PC-3 (cell line): ENCODE results near the gene CNPY1. TPM values are rescaled to one million over a fixed set of nuclear protein-coding genes. Genes with fewer than 3 reads are reported as not detected.

Experiments used
- ATAC-seq: fragments of 200-7000 bp; cut with Tn5 transposase; 2 replicates; pipeline ENCODE4 v1.9.1; 2020; ENCODE audit warnings: mild to moderate bottlenecking, moderate library complexity
- BruUV-seq: library from RNA; stranded (reverse); fragments of 400-500 nt; replicated peaks from 2 replicates; lab custom pipeline; 2021; lab: Mats Ljungman, UMichigan
- CTCF ChIA-PET: fragments of 300-600 bp; sonication (Branson Sonifier 250); formaldehyde crosslinking; loops from one replicate; lab custom pipeline; 2022; ENCODE audit warnings: antibody characterized with exemption; lab: Charles Lee
- POLR2A ChIA-PET: fragments of 300-600 bp; sonication (Branson Sonifier 250); formaldehyde crosslinking; loops from one replicate; lab custom pipeline; 2022; ENCODE audit warnings: antibody characterized with exemption; ENCODE audit not compliant: unreplicated experiment; lab: Charles Lee
- DNase-seq: peaks from one replicate; pipeline ENCODE4 v3.0.0-alpha.2; 2015
- H2AFZ ChIP-seq: fragments of 300-600 bp; sonication (generic); 2 replicates; pipeline ENCODE4 v1.6.0; 2016; ENCODE audit warnings: antibody characterized with exemption, low read length
- H3F3A ChIP-seq: fragments of 300-600 bp; sonication (generic); one replicate; pipeline ENCODE4 v1.6.0; 2017; ENCODE audit warnings: antibody characterized with exemption, low read length, control low read depth, mild to moderate bottlenecking; ENCODE audit not compliant: unreplicated experiment
- H3K27ac ChIP-seq: fragments of 300-600 bp; sonication (generic); 2 replicates; pipeline ENCODE4 v1.5.1; 2016; ENCODE audit warnings: mild to moderate bottlenecking, low read length
- H3K27me3 ChIP-seq: fragments of 300-600 bp; sonication (generic); 2 replicates; pipeline ENCODE4 v1.6.1; 2016; ENCODE audit warnings: low read length, mixed read lengths
- H3K36me3 ChIP-seq: fragments of 300-600 bp; sonication (generic); 2 replicates; pipeline ENCODE4 v1.6.1; 2016; ENCODE audit warnings: low read depth, mixed run types, low read length, mixed read lengths
- H3K4me1 ChIP-seq: fragments of 300-600 bp; sonication (generic); 2 replicates; pipeline ENCODE4 v1.5.1; 2016; ENCODE audit warnings: low read length; ENCODE audit not compliant: insufficient read depth
- H3K4me2 ChIP-seq: fragments of 300-600 bp; sonication (generic); 2 replicates; pipeline ENCODE4 v1.6.0; 2016; ENCODE audit warnings: low read length
- H3K4me3 ChIP-seq: fragments of 300-600 bp; sonication (generic); 2 replicates; pipeline ENCODE4 v1.5.1; 2016; ENCODE audit warnings: mild to moderate bottlenecking, low read length, mixed read lengths
- H3K79me2 ChIP-seq: fragments of 300-600 bp; sonication (generic); 2 replicates; pipeline ENCODE4 v1.6.1; 2017; ENCODE audit warnings: low read length, mixed read lengths
- H3K9ac ChIP-seq: fragments of 300-600 bp; sonication (generic); 2 replicates; pipeline ENCODE4 v1.6.0; 2016; ENCODE audit warnings: mild to moderate bottlenecking, low read length
- H3K9me2 ChIP-seq: fragments of 300-600 bp; sonication (generic); replicated peaks from 2 replicates; pipeline ENCODE4 v1.6.1; 2016; ENCODE audit warnings: mixed run types, low read length, mixed read lengths
- H3K9me3 ChIP-seq: fragments of 300-600 bp; sonication (generic); 2 replicates; pipeline ENCODE4 v1.6.1; 2016; ENCODE audit warnings: low read length, mixed read lengths
- H4K20me1 ChIP-seq: fragments of 300-600 bp; sonication (generic); 2 replicates; pipeline ENCODE4 v1.6.1; 2016; ENCODE audit warnings: low read length, mixed read lengths
- EZH2 ChIP-seq: fragments of 300-600 bp; sonication (generic); IDR thresholded peaks from one replicate; pipeline ENCODE4 v1.6.1; 2017; ENCODE audit warnings: antibody characterized with exemption, mild to moderate bottlenecking, low read length; ENCODE audit not compliant: unreplicated experiment
- EZH2phosphoT487 ChIP-seq: fragments of 300-600 bp; sonication (generic); IDR thresholded peaks from 2 replicates; pipeline ENCODE4 v1.6.1; 2018; ENCODE audit warnings: mild to moderate bottlenecking, antibody characterized with exemption, low read length, borderline replicate concordance
- intact Hi-C: fragments of 100-400 bp; cut with micrococcal nuclease; formaldehyde crosslinking; loops from 2 replicates; pipeline ENCODE4 v1.9.0; 2023
- total RNA-seq: library from RNA; depleted of rRNA; stranded (reverse); fragments of >200 nt; gene quantifications from 2 replicates; pipeline ENCODE4 v1.2.3, GENCODE V29; 2014
- TF ChIP-seq, protein P1 (sequence below): fragments of 300-600 bp; sonication (generic); conservative IDR thresholded peaks from 2 replicates; pipeline ENCODE4 v1.5.1; 2017; ENCODE audit warnings: antibody characterized with exemption, low read depth, mild to moderate bottlenecking, low read length

The CNPY1 gene
- total RNA-seq, 1 experiment from 2014 or later, result not detected

DNA sequence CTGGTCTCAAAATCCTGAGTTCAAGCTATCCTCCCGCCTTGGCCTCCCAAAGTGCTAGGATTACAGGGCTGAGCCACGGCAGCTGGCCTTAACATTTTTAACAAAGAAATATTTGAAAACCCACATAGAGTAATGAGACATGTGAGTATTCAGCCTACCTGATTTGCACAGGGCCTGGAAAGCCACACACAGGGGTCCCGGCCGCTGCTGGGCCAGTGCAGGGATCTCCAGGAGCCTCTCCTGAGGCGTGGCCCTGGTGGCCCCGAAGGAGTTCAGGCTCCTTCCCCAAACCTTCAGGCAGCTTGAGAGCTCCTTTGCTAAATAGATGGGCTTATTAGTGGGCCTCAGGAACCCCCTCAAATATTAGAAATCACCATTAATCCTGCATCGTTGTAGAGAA lies 18.7 kb downstream of the CNPY1 start:
- CTCF ChIA-PET, result no interaction called here
- Histone ChIP-seq H3K27ac (no peak overlapping the region), H3K9me3 (no peaks in the 10 kb centered on the region), H3K4me2 (no peak overlapping the region), H4K20me1 (no peaks in the 10 kb centered on the region), H3K36me3 (no peaks in the 10 kb centered on the region), H3F3A (no peaks in the 10 kb centered on the region), H3K9me2 (no peaks in the 10 kb centered on the region), H3K4me3 (no peak overlapping the region), H3K79me2 (no peaks in the 10 kb centered on the region), H3K27me3 (peaks cover 48% of the 10 kb centered on the region), H3K4me1 (peaks cover 15% of the 10 kb centered on the region), H3K9ac (no peak overlapping the region), H2AFZ (no peak overlapping the region)
- POLR2A ChIA-PET, result no interaction called here
- ATAC-seq (no peak), DNase-seq (no peak)
- BruUV-seq, result no TSS peak
- intact Hi-C loops, result no loop called here
- TF ChIP-seq EZH2 (no peak), EZH2phosphoT487 (no peak)
- TF ChIP-seq, protein P1, sequence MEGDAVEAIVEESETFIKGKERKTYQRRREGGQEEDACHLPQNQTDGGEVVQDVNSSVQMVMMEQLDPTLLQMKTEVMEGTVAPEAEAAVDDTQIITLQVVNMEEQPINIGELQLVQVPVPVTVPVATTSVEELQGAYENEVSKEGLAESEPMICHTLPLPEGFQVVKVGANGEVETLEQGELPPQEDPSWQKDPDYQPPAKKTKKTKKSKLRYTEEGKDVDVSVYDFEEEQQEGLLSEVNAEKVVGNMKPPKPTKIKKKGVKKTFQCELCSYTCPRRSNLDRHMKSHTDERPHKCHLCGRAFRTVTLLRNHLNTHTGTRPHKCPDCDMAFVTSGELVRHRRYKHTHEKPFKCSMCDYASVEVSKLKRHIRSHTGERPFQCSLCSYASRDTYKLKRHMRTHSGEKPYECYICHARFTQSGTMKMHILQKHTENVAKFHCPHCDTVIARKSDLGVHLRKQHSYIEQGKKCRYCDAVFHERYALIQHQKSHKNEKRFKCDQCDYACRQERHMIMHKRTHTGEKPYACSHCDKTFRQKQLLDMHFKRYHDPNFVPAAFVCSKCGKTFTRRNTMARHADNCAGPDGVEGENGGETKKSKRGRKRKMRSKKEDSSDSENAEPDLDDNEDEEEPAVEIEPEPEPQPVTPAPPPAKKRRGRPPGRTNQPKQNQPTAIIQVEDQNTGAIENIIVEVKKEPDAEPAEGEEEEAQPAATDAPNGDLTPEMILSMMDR, result no peak

GRCh38 chr7:155526225-155526624 lies 20.1 kb downstream of the CNPY1 start:
- no peak overlapping the region for H3K4me2 ChIP-seq
- 0 out of 2 replicates have a peak, but pooled peaks cover under 1% of the 10 kb centered on the region for H3K4me1 ChIP-seq
- H3K27ac ChIP-seq, result no peak overlapping the region
- no peaks in the 10 kb centered on the region for H4K20me1 ChIP-seq
- BruUV-seq, result no TSS peak
- H2AFZ ChIP-seq, result no peak overlapping the region
- ChIA-PET POLR2A (no interaction called here), CTCF (no interaction called here)
- intact Hi-C loops, result no loop called here
- TF ChIP-seq, protein P1, result no peak
- TF ChIP-seq EZH2 (no peak), EZH2phosphoT487 (no peak)
- DNase-seq, result no peak
- H3K9me3 ChIP-seq, result no peaks in the 10 kb centered on the region
- H3K9ac ChIP-seq, result no peak overlapping the region
- H3K9me2 ChIP-seq, result no peaks in the 10 kb centered on the region
- H3K36me3 ChIP-seq, result no peaks in the 10 kb centered on the region
- peaks cover 61% of the 10 kb centered on the region for H3K27me3 ChIP-seq
- ATAC-seq, result no peak
- no peaks in the 10 kb centered on the region for H3F3A ChIP-seq
- no peak overlapping the region for H3K4me3 ChIP-seq
- H3K79me2 ChIP-seq, result no peaks in the 10 kb centered on the region

DNA sequence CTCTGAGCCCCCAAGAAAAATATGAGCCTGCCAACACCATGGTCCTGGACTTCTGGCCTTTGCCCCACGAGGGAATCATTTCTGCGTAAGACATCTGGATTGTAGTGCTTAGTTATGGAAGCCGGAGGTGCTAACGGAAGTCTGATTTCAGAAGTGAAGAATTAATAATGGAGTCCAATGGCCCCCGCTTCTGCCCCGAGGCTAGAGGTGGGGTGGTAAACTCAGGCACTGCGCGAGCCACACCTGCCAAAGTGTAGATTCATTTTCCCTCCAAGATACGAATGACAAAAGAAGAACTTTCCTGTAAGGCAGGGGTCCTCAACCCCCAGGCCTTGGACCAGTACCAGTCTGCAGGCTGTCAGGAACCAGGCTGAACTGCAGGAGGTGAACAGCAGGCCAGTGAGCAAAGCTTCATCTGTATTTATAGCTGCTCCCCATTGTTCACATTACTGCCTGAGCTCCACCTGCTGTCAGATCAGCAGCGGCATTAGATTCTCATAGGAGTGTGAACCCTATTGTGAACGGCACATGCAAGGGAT lies 22.3 kb downstream of the CNPY1 start:
- Histone ChIP-seq H3K79me2 (no peaks in the 10 kb centered on the region), H3K9me3 (no peaks in the 10 kb centered on the region), H3K4me1 (no peaks in the 10 kb centered on the region), H3K27me3 (peaks cover 78% of the 10 kb centered on the region), H3K9ac (no peak overlapping the region), H3K36me3 (no peaks in the 10 kb centered on the region), H2AFZ (no peak overlapping the region), H3K27ac (no peak overlapping the region), H4K20me1 (no peaks in the 10 kb centered on the region), H3K4me3 (no peak overlapping the region), H3K4me2 (no peak overlapping the region), H3F3A (no peaks in the 10 kb centered on the region), H3K9me2 (no peaks in the 10 kb centered on the region)
- no TSS peak for BruUV-seq
- ChIA-PET POLR2A (no interaction called here), CTCF (interaction anchor here (0.6 kb wide), 1 partner anchor 62 kb away, joined by 3 read pairs; no protein-coding TSS in a partner anchor)
- TF ChIP-seq EZH2 (no peak), EZH2phosphoT487 (no peak)
- TF ChIP-seq, protein P1, result no peak
- DNase-seq (no peak), ATAC-seq (peak; percentile 38)
- intact Hi-C loops, result loop anchor here (5.0 kb wide), 2 partner anchors 142 to 597 kb away; no protein-coding TSS in a partner anchor
